ENCODE data around the gene FAM89B.
A peak's percentile ranks its signal among the peaks of the same experiment; 100 is the strongest.

Gene FAM89B

GRCh38 chr11:65574109-65574810 lies 1.9 kb downstream of the FAM89B start:
- Histone ChIP-seq H3K4me1 (peaks cover 0 to 75% (median 56%) of the 10 kb centered on the region in 4 donors), H3K27me3 (no peaks in the 10 kb centered on the region), H3K36me3 (peaks cover 5 to 13% (median 6%) of the 10 kb centered on the region in 3 donors), H3K9me3 (no peaks in the 10 kb centered on the region), H3K4me3 (peak overlapping the region; percentile 94 to 96), H3K27ac (peak overlapping the region; percentile 93 to 98)
- DNase-seq, result peak; percentile 91 to 97
- intact Hi-C loops (cut with DNase I; ENCODE audit: low total_unique reads), result no loop called here
- peak; percentile 87 to 97 for TF ChIP-seq CTCF (IDR thresholded peaks at IDR 0.05)

GRCh38 chr11:65574811-65575567 lies 2.7 kb downstream of the FAM89B start:
- no peak for DNase-seq
- H3K27ac ChIP-seq, result peak overlapping the region; percentile 93 to 98
- peaks cover 11 to 20% (median 14%) of the 10 kb centered on the region in 3 donors for H3K36me3 ChIP-seq
- peak overlapping the region; percentile 94 to 96 for H3K4me3 ChIP-seq
- no peaks in the 10 kb centered on the region for H3K9me3 ChIP-seq
- intact Hi-C loops (cut with DNase I; ENCODE audit: low total_unique reads), result no loop called here
- TF ChIP-seq CTCF (IDR thresholded peaks at IDR 0.05), result no peak
- no peaks in the 10 kb centered on the region for H3K27me3 ChIP-seq
- H3K4me1 ChIP-seq, result peaks cover 0 to 77% (median 56%) of the 10 kb centered on the region in 4 donors

GRCh38 chr11:65575568-65576231 lies 3.4 kb downstream of the FAM89B start, which contains the start of gene EHBP1L1:
EHBP1L1 (plus strand) TSS chr11:65576053; CDS start chr11:65576303, 250 bp downstream.
- intact Hi-C loops (cut with DNase I; ENCODE audit: low total_unique reads), result no loop called here
- H3K9me3 ChIP-seq, result no peaks in the 10 kb centered on the region
- peak; percentile 60 to 91 for DNase-seq
- H3K4me1 ChIP-seq, result peaks cover 0 to 77% (median 55%) of the 10 kb centered on the region in 4 donors
- H3K4me3 ChIP-seq, result peak within 1 kb of the TSS; percentile 94 to 96
- peak within 1 kb of the TSS; percentile 93 to 98 for H3K27ac ChIP-seq
- TF ChIP-seq CTCF (IDR thresholded peaks at IDR 0.05), result no peak
- H3K27me3 ChIP-seq, result no peaks in the 10 kb centered on the region
- H3K36me3 ChIP-seq, result peaks cover 18 to 27% (median 21%) of the 10 kb centered on the region in 3 donors

- intact Hi-C loops (cut with DNase I; ENCODE audit: low total_unique reads), result no loop called here
- TF ChIP-seq CTCF (IDR thresholded peaks at IDR 0.05), result no peak
Measured at GRCh38 chr11:65576232-65576866, 4.0 kb downstream of the FAM89B start.

More at GRCh38 chr11:65576232-65576866, 4.0 kb downstream of the FAM89B start:
- Histone ChIP-seq H3K27me3 (no peaks in the 10 kb centered on the region), H3K27ac (peak overlapping the region; percentile 93 to 98), H3K36me3 (peaks cover 24 to 34% (median 27%) of the 10 kb centered on the region in 3 donors), H3K9me3 (no peaks in the 10 kb centered on the region), H3K4me3 (peak overlapping the region; percentile 94 to 96), H3K4me1 (peaks cover 0 to 71% (median 48%) of the 10 kb centered on the region in 4 donors)
- DNase-seq, result no peak
